ENCODE measurements around the gene PIK3R5.

PIK3R5 gene

DNA sequence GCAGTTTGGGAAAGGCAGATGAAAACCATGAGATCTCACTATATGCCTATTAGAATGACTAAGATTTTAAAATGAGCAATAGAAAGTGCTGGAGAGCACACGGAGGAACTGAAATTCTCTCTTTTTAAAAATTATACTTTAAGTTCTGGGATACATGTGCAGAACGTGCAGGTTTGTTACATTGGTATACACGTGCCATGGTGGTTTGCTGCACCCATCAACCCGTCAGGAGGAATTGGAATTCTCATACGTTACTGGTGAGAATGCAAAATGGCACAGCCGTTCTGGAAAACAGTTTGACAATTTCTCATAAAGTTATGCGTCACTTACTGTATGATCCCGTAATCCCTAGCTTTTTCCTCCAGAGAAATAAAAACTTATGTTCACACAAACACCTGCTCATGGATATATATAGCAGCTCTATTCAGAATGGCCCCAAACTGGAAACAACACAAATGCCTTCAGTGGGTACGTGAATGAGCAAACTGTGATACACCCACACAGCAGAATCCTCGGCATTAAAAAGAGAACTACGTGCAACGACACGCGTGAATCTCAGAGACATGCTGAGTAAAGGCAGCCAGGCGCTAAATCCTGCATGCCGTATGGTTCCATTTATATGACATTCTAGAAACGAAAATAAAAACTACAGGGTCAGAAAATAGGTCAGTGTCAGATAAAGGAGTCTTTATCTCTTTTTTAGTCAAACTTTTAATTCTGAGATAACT, 109.9 kb downstream of the PIK3R5 start:
- Histone ChIP-seq H3K4me3 (IDR thresholded peaks at IDR 0.05; ENCODE audit: insufficient read depth, low read depth, low read length) (no peak overlapping the region), H3K79me2 (ENCODE audit: insufficient read depth, low read depth) (no peaks in the 10 kb centered on the region), H3K4me1 (ENCODE audit: low read depth, poor library complexity, severe bottlenecking) (no peaks in the 10 kb centered on the region), H3K4me2 (no peak overlapping the region), H3K27ac (no peak overlapping the region), H2AFZ (ENCODE audit: low read depth) (no peak overlapping the region), H3K9ac (no peak overlapping the region), H3K27me3 (ENCODE audit: insufficient read depth, low read depth) (no peaks in the 10 kb centered on the region), H3K36me3 (ENCODE audit: insufficient read depth) (no peaks in the 10 kb centered on the region), H4K20me1 (ENCODE audit: insufficient read depth) (no peaks in the 10 kb centered on the region)
- no peak for TF ChIP-seq CTCF (conservative IDR thresholded peaks at IDR 0.05; ENCODE audit: low read depth, low read length)

DNA sequence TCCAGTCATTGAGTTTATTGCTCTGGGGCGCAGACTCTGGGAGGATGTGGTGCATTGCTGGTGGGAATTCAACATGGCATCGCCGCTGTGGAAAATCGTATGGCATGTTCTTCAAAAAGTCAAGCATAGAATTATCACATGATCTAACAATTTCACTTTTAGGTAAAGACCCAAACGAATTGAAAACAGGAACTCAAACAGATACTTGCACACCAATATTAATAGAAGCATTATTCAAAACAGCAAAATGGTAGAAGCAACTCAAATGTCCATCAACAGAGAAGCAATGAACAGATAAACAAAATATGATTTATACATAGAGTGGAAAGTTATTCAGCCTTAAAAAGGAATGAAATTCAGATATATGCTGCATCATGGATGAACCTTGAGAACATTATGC, 113.9 kb downstream of the PIK3R5 start:
- no peak for TF ChIP-seq CTCF (conservative IDR thresholded peaks at IDR 0.05; ENCODE audit: low read depth, low read length)
- Histone ChIP-seq H4K20me1 (ENCODE audit: insufficient read depth) (no peaks in the 10 kb centered on the region), H3K36me3 (ENCODE audit: insufficient read depth) (no peaks in the 10 kb centered on the region), H3K4me2 (no peak overlapping the region), H3K4me1 (ENCODE audit: low read depth, poor library complexity, severe bottlenecking) (no peaks in the 10 kb centered on the region), H3K79me2 (ENCODE audit: insufficient read depth, low read depth) (no peaks in the 10 kb centered on the region), H3K9ac (no peak overlapping the region), H3K27ac (no peak overlapping the region), H3K27me3 (ENCODE audit: insufficient read depth, low read depth) (no peaks in the 10 kb centered on the region), H2AFZ (ENCODE audit: low read depth) (no peak overlapping the region), H3K4me3 (IDR thresholded peaks at IDR 0.05; ENCODE audit: insufficient read depth, low read depth, low read length) (no peak overlapping the region)

DNA sequence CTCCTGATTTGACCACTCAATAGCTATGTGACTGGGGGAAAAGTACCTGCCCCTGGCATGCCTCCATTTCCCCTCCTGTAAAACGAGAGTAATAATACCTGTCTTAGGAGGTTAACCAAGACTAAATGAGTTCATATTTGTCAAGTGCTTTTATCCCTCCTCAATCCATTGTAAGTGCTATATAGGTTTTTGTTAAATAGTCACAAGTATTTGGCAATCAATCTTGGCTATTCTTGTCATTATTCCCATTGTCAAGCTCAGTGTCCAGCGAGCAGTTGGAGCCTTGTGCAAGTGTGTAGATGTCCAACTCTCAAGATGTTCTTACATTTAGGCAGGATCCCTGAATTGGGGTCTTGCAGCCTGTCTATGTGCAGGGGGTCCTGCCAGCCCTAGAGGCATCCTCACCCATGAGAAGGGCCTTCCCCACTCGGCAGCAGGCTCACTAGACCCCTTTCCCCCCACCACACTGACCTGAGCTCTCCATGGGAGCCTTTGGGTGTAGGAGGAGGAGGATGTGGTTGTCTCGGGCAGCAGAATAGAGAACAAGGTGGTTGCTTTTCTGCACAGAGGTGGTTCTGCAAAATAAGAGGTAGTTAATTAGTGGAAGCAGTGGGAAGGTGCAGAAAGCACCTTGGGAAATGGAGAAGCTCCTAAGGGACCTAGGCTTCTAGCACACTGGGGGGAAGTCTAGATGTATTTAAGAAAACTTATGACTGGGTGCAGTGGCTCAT, 116.0 kb downstream of the PIK3R5 start:
- Histone ChIP-seq H2AFZ (ENCODE audit: low read depth) (no peak overlapping the region), H3K27me3 (ENCODE audit: insufficient read depth, low read depth) (no peaks in the 10 kb centered on the region), H3K4me3 (IDR thresholded peaks at IDR 0.05; ENCODE audit: insufficient read depth, low read depth, low read length) (no peak overlapping the region), H3K4me1 (ENCODE audit: low read depth, poor library complexity, severe bottlenecking) (no peaks in the 10 kb centered on the region), H3K79me2 (ENCODE audit: insufficient read depth, low read depth) (no peaks in the 10 kb centered on the region), H3K27ac (no peak overlapping the region), H4K20me1 (ENCODE audit: insufficient read depth) (no peaks in the 10 kb centered on the region), H3K4me2 (no peak overlapping the region), H3K36me3 (ENCODE audit: insufficient read depth) (no peaks in the 10 kb centered on the region), H3K9ac (no peak overlapping the region)
- no peak for TF ChIP-seq CTCF (conservative IDR thresholded peaks at IDR 0.05; ENCODE audit: low read depth, low read length)

DNA sequence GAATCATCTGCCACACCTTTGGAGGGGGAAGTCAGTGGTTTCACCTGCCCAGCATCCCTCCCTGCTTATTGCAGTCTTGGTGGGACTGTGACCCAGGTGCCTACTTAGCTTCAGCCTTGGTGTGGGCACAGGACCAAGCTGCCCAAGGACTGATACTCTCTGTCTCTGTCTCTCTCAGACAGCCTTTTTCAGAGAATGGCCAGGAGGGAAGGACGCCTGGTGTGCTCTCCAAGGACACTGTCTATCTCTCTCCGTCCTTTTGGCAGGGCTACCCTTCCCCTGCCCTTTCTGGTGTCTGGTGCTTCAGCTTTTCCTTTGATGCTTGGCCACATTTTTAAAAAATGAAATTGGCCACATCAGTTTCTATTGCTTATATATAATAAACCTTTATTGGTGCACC, 117.6 kb downstream of the PIK3R5 start:
- Histone ChIP-seq H4K20me1 (ENCODE audit: insufficient read depth) (no peaks in the 10 kb centered on the region), H3K4me3 (IDR thresholded peaks at IDR 0.05; ENCODE audit: insufficient read depth, low read depth, low read length) (no peak overlapping the region), H3K4me1 (ENCODE audit: low read depth, poor library complexity, severe bottlenecking) (no peaks in the 10 kb centered on the region), H3K27ac (no peak overlapping the region), H3K27me3 (ENCODE audit: insufficient read depth, low read depth) (no peaks in the 10 kb centered on the region), H3K79me2 (ENCODE audit: insufficient read depth, low read depth) (no peaks in the 10 kb centered on the region), H3K36me3 (ENCODE audit: insufficient read depth) (no peaks in the 10 kb centered on the region), H3K9ac (no peak overlapping the region), H2AFZ (ENCODE audit: low read depth) (no peak overlapping the region), H3K4me2 (no peak overlapping the region)
- TF ChIP-seq CTCF (conservative IDR thresholded peaks at IDR 0.05; ENCODE audit: low read depth, low read length): no peak

Measured in KMS-11 (cell line).